Neural progenitor cell (in vitro differentiated cells): ENCODE data around the gene NLGN3.

Source experiments
- CTCF ChIP-seq: fragments of 200-600 bp; sonication (generic); IDR thresholded peaks from 2 replicates; pipeline ENCODE4 v1.5.1; 2017; ENCODE audit warnings: antibody characterized with exemption, mild to moderate bottlenecking
- EZH2 ChIP-seq: fragments of 200-600 bp; sonication (generic); IDR thresholded peaks from 2 replicates; pipeline ENCODE4 v1.6.1; 2017; ENCODE audit warnings: antibody characterized with exemption, mild to moderate bottlenecking, moderate library complexity

GRCh38 chrX:71128915-71129765, 15.5 kb upstream of the NLGN3 start:
- peak; percentile 72 for TF ChIP-seq CTCF
- no peak for TF ChIP-seq EZH2
